Suppressor macrophage treated with lipopolysaccharide for 1 hour (primary cell): ENCODE results near the gene CPNE7.
"Not testable (repeated sequence)": the region's sequence is repeated elsewhere in the genome, so short reads cannot be mapped to it uniquely, and the experiment has no call there.

Experiments
- DNase-seq, 3 donors: peaks; one replicate each; pipeline ENCODE4 v3.0.0-alpha.2; 2020 to 2022

The CPNE7 gene

GRCh38 chr16:89583895-89584644 is 8.5 kb downstream of the CPNE7 start:
- peak in 1 of 3 donors; percentile 32 for DNase-seq

GRCh38 chr16:89584768-89585549 is 9.4 kb downstream of the CPNE7 start:
- no peak for DNase-seq

- DNase-seq, result no peak
These were observed 10.7 kb downstream of the CPNE7 start for GRCh38 chr16:89586218-89586617.

GRCh38 chr16:89586853-89587252 is 11.3 kb downstream of the CPNE7 start:
- DNase-seq, result no peak

- DNase-seq, result not testable (repeated sequence)
These were observed 12.1 kb downstream of the CPNE7 start for GRCh38 chr16:89587676-89588075.

- DNase-seq, result no peak
These were observed 13.0 kb downstream of the CPNE7 start for GRCh38 chr16:89588413-89589109.

GRCh38 chr16:89589241-89589926 is 13.8 kb downstream of the CPNE7 start:
- no peak for DNase-seq

GRCh38 chr16:89593841-89594240 is 18.3 kb downstream of the CPNE7 start:
- DNase-seq, result no peak

GRCh38 chr16:89595330-89596060 is 19.9 kb downstream of the CPNE7 start:
- DNase-seq, result no peak

GRCh38 chr16:89596061-89596689 is 20.6 kb downstream of the CPNE7 start:
- DNase-seq, result no peak

- DNase-seq, result no peak
These were observed 21.5 kb downstream of the CPNE7 start for GRCh38 chr16:89596957-89597649.

- DNase-seq, result peak in 2 of 3 donors; percentile 32 to 44
These were observed 22.6 kb downstream of the CPNE7 start for GRCh38 chr16:89598199-89598598.

GRCh38 chr16:89599451-89599858 is 23.9 kb downstream of the CPNE7 start:
- DNase-seq, result no peak

GRCh38 chr16:89599902-89600301 is 24.3 kb downstream of the CPNE7 start:
- DNase-seq, result no peak

- no peak for DNase-seq
These were observed 24.9 kb downstream of the CPNE7 start for GRCh38 chr16:89600427-89600826.

GRCh38 chr16:89600956-89601355 is 25.4 kb downstream of the CPNE7 start:
- DNase-seq, result peak; percentile 25 to 31 (median 29)

- no peak for DNase-seq
These were observed 26.3 kb downstream of the CPNE7 start for GRCh38 chr16:89601906-89602272.

GRCh38 chr16:89602273-89602951 is 26.9 kb downstream of the CPNE7 start:
- peak; percentile 85 to 89 (median 88) for DNase-seq

- DNase-seq, result no peak
These were observed 27.5 kb downstream of the CPNE7 start for GRCh38 chr16:89602952-89603590.

GRCh38 chr16:89604764-89605163 is 29.2 kb downstream of the CPNE7 start:
- DNase-seq, result no peak
